Thymus (tissue), 11 donors: ENCODE data around the gene EME2. TPM values are rescaled to one million over a fixed set of nuclear protein-coding genes. Genes with fewer than 3 reads are reported as not detected.

Experiments
- DNase-seq, 9 donors: peaks; one replicate each; pipeline ENCODE4 v3.0.0-alpha.2; 2013; ENCODE audit warnings: low spot score in 9 of 9, low read depth in 6 of 9, missing footprints in 1 of 9
- H3K27ac ChIP-seq, 2 donors: one replicate each; pipeline ENCODE4 v1.5.1; 2013; ENCODE audit warnings: control low read depth in 1 of 2, low read depth in 1 of 2, low read length in 1 of 2, mild to moderate bottlenecking in 1 of 2, moderate library complexity in 1 of 2
- H3K27me3 ChIP-seq, 2 donors: one replicate each; pipeline ENCODE4 v1.5.1; 2013; ENCODE audit warnings: low read length in 1 of 2; ENCODE audit not compliant: control insufficient read depth in 2 of 2, insufficient read depth in 1 of 2
- H3K36me3 ChIP-seq, 2 donors: one replicate each; pipeline ENCODE4 v1.5.1; 2013; ENCODE audit warnings: low read length in 1 of 2, mild to moderate bottlenecking in 1 of 2, moderate library complexity in 1 of 2; ENCODE audit not compliant: control insufficient read depth in 2 of 2, insufficient read depth in 2 of 2
- H3K4me1 ChIP-seq, 2 donors: one replicate each; pipeline ENCODE4 v1.5.1; 2013; ENCODE audit warnings: low read length in 2 of 2; ENCODE audit not compliant: control insufficient read depth in 2 of 2, insufficient read depth in 2 of 2
- H3K4me3 ChIP-seq, 2 donors: one replicate each; pipeline ENCODE4 v1.5.1; 2013; ENCODE audit warnings: low read length in 2 of 2, control low read depth in 1 of 2, mild to moderate bottlenecking in 1 of 2
- H3K9me3 ChIP-seq, 2 donors: one replicate each; pipeline ENCODE4 v1.5.1; 2013; ENCODE audit warnings: low read length in 1 of 2, mild to moderate bottlenecking in 1 of 2; ENCODE audit not compliant: control insufficient read depth in 2 of 2, insufficient read depth in 1 of 2
- WGBS: extraction: QIAGEN DNeasy Blood & Tissue Kit; methylation state at CpG from one replicate; pipeline ENCODE4 v1.1.7; 2013; 5-methylcytosine and 5-hydroxymethylcytosine counted together
- polyA plus RNA-seq: library from polyadenylated mRNA; stranded (reverse); fragments of 200-250 nt; gene quantifications from one replicate; pipeline ENCODE4 v1.2.3, GENCODE V29; 2013
- total RNA-seq: library from RNA; stranded (reverse); fragments of 120-200 nt; gene quantifications from one replicate; pipeline ENCODE4 v1.2.4, GENCODE V29; 2013
- donor health status: healthy.

Gene EME2
- total and polyA plus RNA-seq, 2 donors = 6.1 to 13.1 TPM

- DNase-seq = no peak
- no peak overlapping the region for H3K4me3 ChIP-seq
- H3K36me3 ChIP-seq = peaks cover 33 to 56% of the 10 kb centered on the region in 2 donors
- H3K27ac ChIP-seq = no peak overlapping the region
- H3K9me3 ChIP-seq = no peaks in the 10 kb centered on the region
- WGBS = 98% methylated on average over 17 of the region's 17 CpGs
- H3K27me3 ChIP-seq = no peaks in the 10 kb centered on the region
- no peaks in the 10 kb centered on the region for H3K4me1 ChIP-seq
Observed at GRCh38 chr16:1817716-1818115, 45.1 kb downstream of the EME2 start.

GRCh38 chr16:1818204-1818872 is 45.7 kb downstream of the EME2 start:
- no peaks in the 10 kb centered on the region for H3K4me1 ChIP-seq
- no peak for DNase-seq
- H3K9me3 ChIP-seq = no peaks in the 10 kb centered on the region
- no peak overlapping the region for H3K27ac ChIP-seq
- H3K36me3 ChIP-seq = peaks cover 33 to 54% of the 10 kb centered on the region in 2 donors
- WGBS = 98% methylated on average over 27 of the region's 27 CpGs
- no peaks in the 10 kb centered on the region for H3K27me3 ChIP-seq
- no peak overlapping the region for H3K4me3 ChIP-seq

- WGBS = 98% methylated on average over 35 of the region's 35 CpGs
- Histone ChIP-seq H3K4me3 (no peak overlapping the region), H3K36me3 (peaks cover 30 to 57% of the 10 kb centered on the region in 2 donors), H3K27me3 (no peaks in the 10 kb centered on the region), H3K9me3 (no peaks in the 10 kb centered on the region), H3K27ac (no peak overlapping the region), H3K4me1 (peaks cover 0 to 3% of the 10 kb centered on the region in 2 donors)
- DNase-seq = no peak
Observed at GRCh38 chr16:1818873-1819525, 46.4 kb downstream of the EME2 start.

- H3K27me3 ChIP-seq = no peaks in the 10 kb centered on the region
- peaks cover 0 to 5% of the 10 kb centered on the region in 2 donors for H3K4me1 ChIP-seq
- no peak overlapping the region for H3K27ac ChIP-seq
- peaks cover 30 to 58% of the 10 kb centered on the region in 2 donors for H3K36me3 ChIP-seq
- WGBS = 99% methylated on average over 15 of the region's 15 CpGs
- no peak for DNase-seq
- H3K4me3 ChIP-seq = no peak overlapping the region
- H3K9me3 ChIP-seq = no peaks in the 10 kb centered on the region
Observed at GRCh38 chr16:1819611-1820010, 47.0 kb downstream of the EME2 start.

- no peak for DNase-seq
- Histone ChIP-seq H3K36me3 (peaks cover 26 to 58% of the 10 kb centered on the region in 2 donors), H3K27ac (no peak overlapping the region), H3K4me3 (no peak overlapping the region), H3K27me3 (peaks cover 0 to 2% of the 10 kb centered on the region in 2 donors), H3K4me1 (peaks cover 2 to 11% of the 10 kb centered on the region in 2 donors), H3K9me3 (no peaks in the 10 kb centered on the region)
- 93% methylated on average over 25 of the region's 25 CpGs for WGBS
Observed at GRCh38 chr16:1820096-1820945, 47.7 kb downstream of the EME2 start.

GRCh38 chr16:1820946-1821290 is 48.3 kb downstream of the EME2 start:
- DNase-seq = no peak
- Histone ChIP-seq H3K4me1 (peaks cover 8 to 17% of the 10 kb centered on the region in 2 donors), H3K27ac (no peak overlapping the region), H3K9me3 (no peaks in the 10 kb centered on the region), H3K27me3 (peaks cover 0 to 8% of the 10 kb centered on the region in 2 donors), H3K4me3 (no peak overlapping the region), H3K36me3 (peaks cover 25 to 55% of the 10 kb centered on the region in 2 donors)
- WGBS = over 99% methylated on average over 12 of the region's 12 CpGs

- WGBS = 96% methylated on average over 24 of the region's 24 CpGs
- H3K4me1 ChIP-seq = peaks cover 8 to 17% of the 10 kb centered on the region in 2 donors
Observed at GRCh38 chr16:1821861-1822611, 49.4 kb downstream of the EME2 start.

GRCh38 chr16:1822801-1823200 is 50.2 kb downstream of the EME2 start:
- H3K9me3 ChIP-seq = no peaks in the 10 kb centered on the region
- no peak overlapping the region for H3K27ac ChIP-seq
- H3K36me3 ChIP-seq = peaks cover 18 to 44% of the 10 kb centered on the region in 2 donors
- no peak for DNase-seq
- H3K4me1 ChIP-seq = peaks cover 12 to 23% of the 10 kb centered on the region in 2 donors
- peaks cover 0 to 12% of the 10 kb centered on the region in 2 donors for H3K27me3 ChIP-seq
- 94% methylated on average over 16 of the region's 16 CpGs for WGBS
- H3K4me3 ChIP-seq = no peak overlapping the region

More at GRCh38 chr16:1821861-1822611, 49.4 kb downstream of the EME2 start:
- Histone ChIP-seq H3K4me3 (no peak overlapping the region), H3K36me3 (peaks cover 18 to 45% of the 10 kb centered on the region in 2 donors), H3K27me3 (peaks cover 0 to 8% of the 10 kb centered on the region in 2 donors), H3K27ac (no peak overlapping the region), H3K9me3 (no peaks in the 10 kb centered on the region)
- DNase-seq = no peak
